CD4-positive, alpha-beta T cell treated with Interleukin-1 beta for 1 hour (primary cell): ENCODE data around the gene CD38.
"Not testable (repeated sequence)": the region's sequence is repeated elsewhere in the genome, so short reads cannot be mapped to it uniquely, and the experiment has no call there.

Experiments used
- DNase-seq, 2 donors: peaks; one replicate each; pipeline ENCODE4 v3.0.0-alpha.2; 2020 to 2022

Gene CD38

GRCh38 chr4:15802497-15802896 lies 24.4 kb downstream of the CD38 start:
- DNase-seq: not testable (repeated sequence)

GRCh38 chr4:15805583-15806517 lies 27.7 kb downstream of the CD38 start:
- peak; percentile 43 to 64 for DNase-seq

- DNase-seq: peak; percentile 10 to 21
These were observed 30.9 kb downstream of the CD38 start for GRCh38 chr4:15809058-15809457.

- no peak for DNase-seq
These were observed 31.3 kb downstream of the CD38 start for GRCh38 chr4:15809466-15809865.

- DNase-seq: no peak
These were observed 33.7 kb downstream of the CD38 start for GRCh38 chr4:15811703-15812337.

- no peak for DNase-seq
These were observed 54.7 kb downstream of the CD38 start for GRCh38 chr4:15832523-15833451.

GRCh38 chr4:15833801-15834200 lies 55.7 kb downstream of the CD38 start:
- no peak for DNase-seq

GRCh38 chr4:15836362-15836761 lies 58.2 kb downstream of the CD38 start:
- no peak for DNase-seq

GRCh38 chr4:15837591-15837990 lies 59.5 kb downstream of the CD38 start:
- DNase-seq: no peak

- DNase-seq: not testable (repeated sequence)
These were observed 63.1 kb downstream of the CD38 start for GRCh38 chr4:15841194-15841730.

- no peak for DNase-seq
These were observed 69.6 kb downstream of the CD38 start for GRCh38 chr4:15847746-15848145.

- no peak for DNase-seq
These were observed 70.2 kb downstream of the CD38 start for GRCh38 chr4:15848191-15848842.

GRCh38 chr4:15851969-15852368 lies 73.8 kb downstream of the CD38 start:
- no peak for DNase-seq

GRCh38 chr4:15852524-15852923 lies 74.4 kb downstream of the CD38 start:
- no peak for DNase-seq

GRCh38 chr4:15853345-15853744 lies 75.2 kb downstream of the CD38 start:
- no peak for DNase-seq

GRCh38 chr4:15855804-15856475 lies 77.8 kb downstream of the CD38 start:
- no peak for DNase-seq

GRCh38 chr4:15861198-15861597 lies 83.1 kb downstream of the CD38 start:
- DNase-seq: peak in 1 of 2 donors; percentile 6

- DNase-seq: no peak
These were observed 86.8 kb downstream of the CD38 start for GRCh38 chr4:15864651-15865566.

- DNase-seq: no peak
These were observed 90.0 kb downstream of the CD38 start for GRCh38 chr4:15868111-15868510.

GRCh38 chr4:15868826-15869413 lies 90.8 kb downstream of the CD38 start:
- no peak for DNase-seq
